ENCODE measurements around the gene DNAJC12. TPM values are rescaled to one million over a fixed set of nuclear protein-coding genes. Genes with fewer than 3 reads are reported as not detected.

DNAJC12 gene
- total and polyA plus RNA-seq, 2 donors (not counting 1 experiment from before 2014, with no cell fraction given): 0.19 TPM; not detected in 1

- TF ChIP-seq EZH2 (IDR thresholded peaks at IDR 0.05; ENCODE audit: borderline replicate concordance, insufficient read depth, low read depth, low read length, poor library complexity, severe bottlenecking) (no peak), CTCF (IDR thresholded peaks at IDR 0.05) (no peak)
- H3K27me3 ChIP-seq (replicated peaks in 1 of 4; ENCODE audit: control extremely low read depth in 1 of 4, control insufficient read depth in 3 of 4, insufficient read depth in 4 of 4, low read length in 3 of 4): no peaks in the 10 kb centered on the region
- no peaks in the 10 kb centered on the region for H3K9me3 ChIP-seq (ENCODE audit: control extremely low read depth in 1 of 3, control insufficient read depth in 2 of 3, insufficient read depth in 1 of 3, low read length in 2 of 3)
- WGBS (ENCODE audit: insufficient coverage): 67% methylated on average over 1 of the region's 2 CpGs
- no peaks in the 10 kb centered on the region for H3K36me3 ChIP-seq (replicated peaks in 1 of 2; ENCODE audit: control extremely low read depth in 1 of 2, control insufficient read depth in 1 of 2, extremely low read depth in 1 of 2, insufficient read depth in 2 of 2, low read length in 1 of 2)
- H3K27ac Mint-ChIP-seq: no peak overlapping the region
- H4K20me1 ChIP-seq (ENCODE audit: control insufficient read depth, insufficient read depth, low read length, poor library complexity, severe bottlenecking): no peaks in the 10 kb centered on the region
- no peak overlapping the region for H2AFZ ChIP-seq (ENCODE audit: insufficient read depth, low read depth, low read length, poor library complexity, severe bottlenecking)
- no peaks in the 10 kb centered on the region for H3K27me3 Mint-ChIP-seq
- no peak overlapping the region for H3K27ac ChIP-seq (ENCODE audit: low read length in 2 of 2)
- peaks cover 19% of the 10 kb centered on the region for H3K4me1 Mint-ChIP-seq
- ChIA-PET POLR2A (no interaction called here), CTCF (interaction anchor here (0.7 to 1.9 kb wide), 2 partner anchors 293 to 1013 kb away, joined by 3 to 4 read pairs; no protein-coding TSS in a partner anchor)
- H3K79me2 ChIP-seq (ENCODE audit: control insufficient read depth, insufficient read depth, low read length): no peaks in the 10 kb centered on the region
- no peak overlapping the region for H3K4me2 ChIP-seq (replicated peaks; ENCODE audit: low read depth, low read length, poor library complexity, severe bottlenecking)
- H3K9me3 Mint-ChIP-seq (ENCODE audit: insufficient read depth): no peaks in the 10 kb centered on the region
- no peak overlapping the region for H3K4me3 ChIP-seq (ENCODE audit: control extremely low read depth in 1 of 5, extremely low read depth in 1 of 5, insufficient read depth in 1 of 5, low read depth in 2 of 5, low read length in 4 of 5)
- no peak overlapping the region for H3K4me3 Mint-ChIP-seq
- H3K9ac ChIP-seq (ENCODE audit: low read length): no peak overlapping the region
- ATAC-seq (ENCODE audit: low read depth): no peak
- peaks cover 15 to 17% of the 10 kb centered on the region in 2 donors for H3K4me1 ChIP-seq (ENCODE audit: control insufficient read depth in 2 of 2, insufficient read depth in 2 of 2, low read length in 2 of 2)
- DNase-seq: no peak
- intact Hi-C loops (cut with micrococcal nuclease): no loop called here
These were observed 25.1 kb upstream of the DNAJC12 start for GRCh38 chr10:67863094-67863493.

GRCh38 chr10:67861750-67862432 is 23.9 kb upstream of the DNAJC12 start:
- TF ChIP-seq EZH2 (IDR thresholded peaks at IDR 0.05; ENCODE audit: borderline replicate concordance, insufficient read depth, low read depth, low read length, poor library complexity, severe bottlenecking): no peak
- no peak for TF ChIP-seq CTCF (IDR thresholded peaks at IDR 0.05)
- H3K27me3 Mint-ChIP-seq: no peaks in the 10 kb centered on the region
- ChIA-PET CTCF (interaction anchor here (0.9 to 1.9 kb wide), 3 partner anchors 8 to 367 kb away, joined by 3 to 4 read pairs (median 4); no protein-coding TSS in a partner anchor), POLR2A (no interaction called here)
- Histone ChIP-seq H3K27me3 (replicated peaks in 1 of 4; ENCODE audit: control extremely low read depth in 1 of 4, control insufficient read depth in 3 of 4, insufficient read depth in 4 of 4, low read length in 3 of 4) (no peaks in the 10 kb centered on the region), H3K9ac (ENCODE audit: low read length) (no peak overlapping the region), H3K9me3 (ENCODE audit: control extremely low read depth in 1 of 3, control insufficient read depth in 2 of 3, insufficient read depth in 1 of 3, low read length in 2 of 3) (no peaks in the 10 kb centered on the region), H3K79me2 (ENCODE audit: control insufficient read depth, insufficient read depth, low read length) (no peaks in the 10 kb centered on the region), H3K36me3 (replicated peaks in 1 of 2; ENCODE audit: control extremely low read depth in 1 of 2, control insufficient read depth in 1 of 2, extremely low read depth in 1 of 2, insufficient read depth in 2 of 2, low read length in 1 of 2) (no peaks in the 10 kb centered on the region), H4K20me1 (ENCODE audit: control insufficient read depth, insufficient read depth, low read length, poor library complexity, severe bottlenecking) (no peaks in the 10 kb centered on the region), H2AFZ (ENCODE audit: insufficient read depth, low read depth, low read length, poor library complexity, severe bottlenecking) (no peak overlapping the region), H3K4me1 (ENCODE audit: control insufficient read depth in 2 of 2, insufficient read depth in 2 of 2, low read length in 2 of 2) (peaks cover 15 to 17% of the 10 kb centered on the region in 2 donors), H3K4me3 (ENCODE audit: control extremely low read depth in 1 of 5, extremely low read depth in 1 of 5, insufficient read depth in 1 of 5, low read depth in 2 of 5, low read length in 4 of 5) (no peak overlapping the region), H3K4me2 (replicated peaks; ENCODE audit: low read depth, low read length, poor library complexity, severe bottlenecking) (no peak overlapping the region), H3K27ac (ENCODE audit: low read length in 2 of 2) (no peak overlapping the region)
- intact Hi-C loops (cut with micrococcal nuclease): no loop called here
- ATAC-seq (ENCODE audit: low read depth) (no peak), DNase-seq (no peak)
- H3K4me1 Mint-ChIP-seq: peaks cover 19% of the 10 kb centered on the region
- no peak overlapping the region for H3K4me3 Mint-ChIP-seq
- WGBS (ENCODE audit: insufficient coverage): 100% methylated on average over 1 of the region's 4 CpGs
- no peak overlapping the region for H3K27ac Mint-ChIP-seq
- no peaks in the 10 kb centered on the region for H3K9me3 Mint-ChIP-seq (ENCODE audit: insufficient read depth)
